HG02973 (cell line): ENCODE measurements around the gene PIGU.
"Not testable (repeated sequence)": the region's sequence is repeated elsewhere in the genome, so short reads cannot be mapped to it uniquely, and the experiment has no call there.

Experiments
- ATAC-seq: cut with Tn5 transposase; IDR thresholded peaks from one replicate; pipeline ENCODE4 v1.9.1; 2021; ENCODE audit warnings: moderate library complexity; ENCODE audit not compliant: unreplicated experiment

Gene PIGU

GRCh38 chr20:34516247-34517113 is 160.4 kb downstream of the PIGU start, which contains the start of gene DYNLRB1:
TSS of gene DYNLRB1 (plus strand) at chr20:34516422. CDS start at chr20:34516459, 37 bp downstream.
- ATAC-seq, result peak; percentile 59

GRCh38 chr20:34515484-34516246 is 161.2 kb downstream of the PIGU start:
- ATAC-seq, result peak; percentile 43

- ATAC-seq, result no peak
These were observed 161.9 kb downstream of the PIGU start for GRCh38 chr20:34514897-34515483.

GRCh38 chr20:34514034-34514433 is 162.9 kb downstream of the PIGU start:
- not testable (repeated sequence) for ATAC-seq

- no peak for ATAC-seq
These were observed 163.9 kb downstream of the PIGU start for GRCh38 chr20:34512955-34513419.

- ATAC-seq, result no peak
These were observed 164.5 kb downstream of the PIGU start for GRCh38 chr20:34512266-34512954.

GRCh38 chr20:34511891-34512265 is 165.0 kb downstream of the PIGU start:
- ATAC-seq, result no peak

GRCh38 chr20:34510575-34510974 is 166.3 kb downstream of the PIGU start:
- ATAC-seq, result no peak
